GM08714 (cell line): ENCODE measurements around the gene POC1A.
"Not testable (repeated sequence)": the region's sequence is repeated elsewhere in the genome, so short reads cannot be mapped to it uniquely, and the experiment has no call there.

Source experiments
- H3K4me3 ChIP-seq: fragments of 200-500 bp; sonication (Bioruptor generic); 2 replicates; pipeline ENCODE4 v1.5.1; 2014; ENCODE audit warnings: mild to moderate bottlenecking, low read length, inconsistent platforms
- ZNF274 ChIP-seq: IDR thresholded peaks from 2 replicates; pipeline ENCODE4 v1.6.1; 2012; ENCODE audit warnings: mild to moderate bottlenecking, low read depth, low read length

POC1A gene

GRCh38 chr3:52175416-52176179, 21.4 kb upstream of the POC1A start:
- H3K4me3 ChIP-seq: no peak overlapping the region
- no peak for TF ChIP-seq ZNF274

GRCh38 chr3:52174896-52175295, 20.7 kb upstream of the POC1A start:
- TF ChIP-seq ZNF274: no peak
- H3K4me3 ChIP-seq: no peak overlapping the region

GRCh38 chr3:52173101-52173500, 18.9 kb upstream of the POC1A start:
- no peak for TF ChIP-seq ZNF274
- no peak overlapping the region for H3K4me3 ChIP-seq

GRCh38 chr3:52172262-52172757, 18.1 kb upstream of the POC1A start:
- no peak for TF ChIP-seq ZNF274
- H3K4me3 ChIP-seq: no peak overlapping the region

GRCh38 chr3:52171514-52172261, 17.5 kb upstream of the POC1A start:
- no peak overlapping the region for H3K4me3 ChIP-seq
- no peak for TF ChIP-seq ZNF274

GRCh38 chr3:52170217-52170616, 16.0 kb upstream of the POC1A start:
- H3K4me3 ChIP-seq: not testable (repeated sequence)

- no peak overlapping the region for H3K4me3 ChIP-seq
- TF ChIP-seq ZNF274: no peak
These were observed 13.0 kb upstream of the POC1A start for GRCh38 chr3:52167240-52167639.

GRCh38 chr3:52162250-52162872, 8.1 kb upstream of the POC1A start:
- H3K4me3 ChIP-seq: no peak overlapping the region
- no peak for TF ChIP-seq ZNF274

GRCh38 chr3:52159503-52159902, 5.3 kb upstream of the POC1A start:
- no peak for TF ChIP-seq ZNF274
- H3K4me3 ChIP-seq: no peak overlapping the region

- H3K4me3 ChIP-seq: no peak overlapping the region
These were observed 1.7 kb upstream of the POC1A start for GRCh38 chr3:52155912-52156311.

GRCh38 chr3:52153389-52154096, 680 bp downstream of the POC1A start:
- TF ChIP-seq ZNF274: no peak

More at GRCh38 chr3:52155912-52156311, 1.7 kb upstream of the POC1A start:
- no peak for TF ChIP-seq ZNF274

GRCh38 chr3:52151991-52152390, 2.2 kb downstream of the POC1A start:
- not testable (repeated sequence) for H3K4me3 ChIP-seq

More at GRCh38 chr3:52153389-52154096, 680 bp downstream of the POC1A start:
- H3K4me3 ChIP-seq: peak overlapping the region; percentile 80

GRCh38 chr3:52150860-52151259, 3.4 kb downstream of the POC1A start:
- no peak for TF ChIP-seq ZNF274
- no peak overlapping the region for H3K4me3 ChIP-seq

GRCh38 chr3:52150357-52150756, 3.9 kb downstream of the POC1A start:
- TF ChIP-seq ZNF274: no peak
- H3K4me3 ChIP-seq: no peak overlapping the region
